Immature natural killer cell (primary cell): ENCODE data around the gene ABHD8. TPM values are rescaled to one million over a fixed set of nuclear protein-coding genes. Genes with fewer than 3 reads are reported as not detected.
A peak's percentile ranks its signal among the peaks of the same experiment; 100 is the strongest.

Experiments used
- DNase-seq, 3 donors: peaks; one replicate each; pipeline ENCODE4 v3.0.0; 2022; ENCODE audit warnings: mixed read lengths in 1 of 3
- H3K27ac Mint-ChIP-seq, 6 donors: one replicate each; pipeline ENCODE4 v1.8.0; 2020; ENCODE audit warnings: mixed read lengths in 6 of 6, mild to moderate bottlenecking in 5 of 6, inconsistent platforms in 4 of 6, moderate library complexity in 3 of 6
- H3K27me3 Mint-ChIP-seq, 3 donors: one replicate each; pipeline ENCODE4 v1.8.0; 2020 to 2021; ENCODE audit warnings: low read depth in 3 of 3, mild to moderate bottlenecking in 3 of 3, mixed read lengths in 3 of 3, moderate library complexity in 3 of 3, inconsistent platforms in 1 of 3
- H3K36me3 Mint-ChIP-seq, 3 donors: one replicate each; pipeline ENCODE4 v1.8.0; 2020; ENCODE audit warnings: mixed read lengths in 3 of 3, inconsistent platforms in 2 of 3, mild to moderate bottlenecking in 2 of 3
- H3K4me1 Mint-ChIP-seq, 2 donors: one replicate each; pipeline ENCODE4 v1.8.0; 2020; ENCODE audit warnings: inconsistent platforms in 2 of 2, mild to moderate bottlenecking in 2 of 2, mixed read lengths in 2 of 2, moderate library complexity in 1 of 2
- H3K4me3 Mint-ChIP-seq, 5 donors: one replicate each; pipeline ENCODE4 v1.8.0; 2020; ENCODE audit warnings: mild to moderate bottlenecking in 5 of 5, mixed read lengths in 5 of 5, inconsistent platforms in 3 of 5, moderate library complexity in 3 of 5
- H3K9me3 Mint-ChIP-seq, 6 donors: one replicate each; pipeline ENCODE4 v1.8.0; 2020; ENCODE audit warnings: mild to moderate bottlenecking in 6 of 6, mixed read lengths in 6 of 6, inconsistent platforms in 4 of 6, moderate library complexity in 3 of 6
- polyA plus RNA-seq, 3 donors: library from polyadenylated mRNA; unstranded; fragments of 300-500 nt; fragmentation: Illumina TruSeq; gene quantifications; one replicate each; pipeline ENCODE4 v1.2.3, GENCODE V29; 2021

The ABHD8 gene
- polyA plus RNA-seq, 3 donors from 2014 or later, result 7.5 to 10.3 (median 8.3) TPM

DNA sequence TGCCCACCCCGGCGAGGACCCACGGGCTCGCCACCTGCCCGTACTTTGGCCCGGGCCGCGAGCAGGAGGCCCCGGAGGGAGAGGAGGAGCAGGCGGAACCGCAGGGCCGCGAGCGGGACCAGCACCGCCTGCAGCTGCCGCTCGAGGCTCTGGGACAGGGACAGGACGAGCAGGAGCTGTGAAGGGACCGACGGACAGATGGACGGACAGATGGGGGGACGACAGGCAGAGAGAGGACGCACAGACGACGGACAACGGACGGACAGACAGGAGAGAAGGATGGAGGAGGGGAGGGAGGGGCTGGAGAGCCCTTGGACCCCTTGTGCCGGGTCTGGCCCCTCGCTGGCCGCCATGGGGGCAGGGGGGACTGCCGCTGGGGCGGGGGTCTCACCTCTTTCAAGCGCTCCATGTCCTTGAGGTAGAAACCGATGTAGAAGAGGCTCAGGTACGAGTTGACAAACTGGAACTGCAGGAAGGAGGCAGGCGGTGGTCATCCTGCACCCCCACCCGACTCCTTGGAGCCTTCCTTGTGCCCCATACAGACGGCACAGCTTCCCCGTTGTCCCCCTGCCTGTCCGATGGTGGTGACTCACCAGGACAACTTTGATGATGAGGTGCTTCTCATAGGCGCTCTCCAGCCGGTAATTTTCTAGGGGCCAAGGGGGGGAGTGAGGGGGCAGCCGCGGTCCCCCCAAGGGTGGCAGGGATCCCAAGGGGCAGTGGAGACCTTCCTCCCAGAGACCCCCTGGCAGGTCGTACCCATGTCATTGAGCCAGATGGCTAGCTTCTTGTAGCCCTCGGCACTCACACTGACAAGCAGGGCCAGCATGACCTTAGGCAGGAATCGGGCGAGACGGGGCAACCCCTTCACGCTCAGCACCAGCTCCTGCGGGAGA, 26.4 kb upstream of the ABHD8 start:
- Mint-ChIP-seq H3K4me3 (peak overlapping the region in 4 of 5 donors; percentile 25 to 64 (median 40)), H3K27ac (peak overlapping the region in 1 of 6 donors; percentile 39), H3K27me3 (peaks cover 0 to 7% (median 4%) of the 10 kb centered on the region in 3 donors), H3K9me3 (no peaks in the 10 kb centered on the region), H3K36me3 (peaks cover 0 to 3% (median 0%) of the 10 kb centered on the region in 3 donors), H3K4me1 (peaks cover 9 to 23% of the 10 kb centered on the region in 2 donors)
- DNase-seq, result no peak

DNA sequence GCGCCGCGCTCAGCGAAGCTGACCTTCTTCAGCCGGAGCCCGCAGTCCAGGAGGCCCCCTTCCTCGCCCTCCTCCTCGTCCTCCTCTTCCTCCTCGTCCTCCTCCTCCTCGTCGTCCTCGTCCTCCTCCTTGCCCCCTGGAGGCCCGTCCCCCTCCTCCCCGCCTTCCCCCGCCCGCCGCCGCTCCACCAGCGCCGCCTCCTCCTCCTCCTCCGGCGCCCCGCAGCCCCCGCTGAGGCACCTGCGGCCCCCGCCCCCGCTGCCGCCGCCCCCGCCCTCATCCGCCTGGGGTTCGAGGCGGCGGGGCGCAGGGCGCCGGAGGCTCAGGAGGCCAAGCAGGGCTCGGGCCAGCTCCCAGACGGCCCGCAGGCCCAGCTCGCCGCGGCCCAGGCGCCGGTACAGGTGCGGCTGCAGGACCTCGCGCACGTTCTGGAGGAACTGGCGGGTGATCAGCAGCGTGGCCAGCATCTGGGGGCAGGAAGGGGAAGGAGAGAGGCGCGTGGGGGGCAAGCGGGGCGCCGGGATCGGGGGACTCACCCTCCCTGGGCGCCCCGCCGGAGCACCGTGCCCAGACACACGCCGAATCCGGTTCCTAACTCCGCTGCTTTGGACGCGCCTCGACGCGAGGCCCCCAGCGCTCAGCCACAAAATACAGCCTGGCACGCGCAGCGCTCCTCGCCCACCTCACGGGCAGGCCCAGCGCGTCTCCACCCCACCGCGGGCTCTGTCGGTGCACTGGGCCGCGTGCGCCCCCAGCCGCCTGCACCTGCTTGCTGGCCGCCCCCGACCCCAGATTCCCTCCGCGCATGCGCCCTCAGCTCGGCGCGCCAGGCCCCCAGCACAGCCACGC, 25.5 kb upstream of the ABHD8 start:
- Mint-ChIP-seq H3K27ac (no peak overlapping the region), H3K4me1 (peaks cover 3 to 20% of the 10 kb centered on the region in 2 donors), H3K9me3 (no peaks in the 10 kb centered on the region), H3K36me3 (peaks cover 0 to 3% (median 0%) of the 10 kb centered on the region in 3 donors), H3K4me3 (peak overlapping the region; percentile 25 to 77 (median 52)), H3K27me3 (peaks cover 0 to 4% (median under 1%) of the 10 kb centered on the region in 3 donors)
- peak; percentile 20 to 39 (median 27) for DNase-seq

DNA sequence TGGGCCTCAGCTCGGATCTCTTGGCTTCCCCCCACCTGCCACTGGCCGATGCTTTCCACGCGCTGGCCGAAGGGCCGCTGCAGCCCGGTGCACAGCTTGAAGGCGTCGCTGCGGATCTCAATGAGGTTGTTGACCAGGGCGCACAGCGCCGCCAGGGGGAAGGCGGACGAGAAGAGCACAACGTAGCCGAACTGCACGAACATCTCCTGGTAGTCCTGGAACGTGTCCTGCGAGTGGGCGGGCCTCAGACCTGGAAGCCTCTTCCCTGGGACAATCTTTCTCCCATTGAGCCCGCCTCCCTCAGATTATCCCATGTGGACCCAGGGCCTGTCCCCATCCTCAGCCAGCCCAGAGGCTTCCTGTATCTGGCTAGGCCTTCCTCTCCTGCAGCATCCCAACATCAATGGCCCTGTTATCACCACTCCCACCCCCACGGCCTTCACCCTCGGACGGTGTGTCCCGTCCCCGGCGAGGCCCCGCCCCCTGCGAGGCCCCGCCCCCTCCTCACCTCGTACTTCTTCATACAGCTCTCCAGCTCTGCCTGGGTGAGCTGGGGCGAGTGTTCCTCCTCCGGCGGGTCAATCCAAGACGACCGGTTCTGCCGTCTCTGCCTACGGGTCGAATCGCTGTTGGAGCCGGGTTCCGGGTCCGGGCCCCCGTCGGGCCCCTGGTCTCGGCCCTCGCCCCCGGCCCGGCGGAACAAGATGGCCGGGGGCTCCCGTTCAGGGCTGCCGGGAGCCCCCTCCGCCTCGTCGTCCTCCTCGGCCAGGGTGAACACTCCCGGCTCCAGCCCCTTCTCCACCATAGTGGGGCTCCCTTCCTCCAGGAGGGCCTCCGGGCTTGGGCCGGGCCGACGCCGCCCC, 24.7 kb upstream of the ABHD8 start:
- peak overlapping the region; percentile 61 to 84 (median 77) for H3K4me3 Mint-ChIP-seq
- peaks cover 0 to 3% (median 0%) of the 10 kb centered on the region in 3 donors for H3K36me3 Mint-ChIP-seq
- peak; percentile 48 to 55 (median 52) for DNase-seq
- H3K4me1 Mint-ChIP-seq, result peaks cover 0 to 17% of the 10 kb centered on the region in 2 donors
- peaks cover 0 to 4% (median 0%) of the 10 kb centered on the region in 3 donors for H3K27me3 Mint-ChIP-seq
- H3K9me3 Mint-ChIP-seq, result no peaks in the 10 kb centered on the region
- peak overlapping the region in 4 of 6 donors; percentile 64 to 80 (median 70) for H3K27ac Mint-ChIP-seq

DNA sequence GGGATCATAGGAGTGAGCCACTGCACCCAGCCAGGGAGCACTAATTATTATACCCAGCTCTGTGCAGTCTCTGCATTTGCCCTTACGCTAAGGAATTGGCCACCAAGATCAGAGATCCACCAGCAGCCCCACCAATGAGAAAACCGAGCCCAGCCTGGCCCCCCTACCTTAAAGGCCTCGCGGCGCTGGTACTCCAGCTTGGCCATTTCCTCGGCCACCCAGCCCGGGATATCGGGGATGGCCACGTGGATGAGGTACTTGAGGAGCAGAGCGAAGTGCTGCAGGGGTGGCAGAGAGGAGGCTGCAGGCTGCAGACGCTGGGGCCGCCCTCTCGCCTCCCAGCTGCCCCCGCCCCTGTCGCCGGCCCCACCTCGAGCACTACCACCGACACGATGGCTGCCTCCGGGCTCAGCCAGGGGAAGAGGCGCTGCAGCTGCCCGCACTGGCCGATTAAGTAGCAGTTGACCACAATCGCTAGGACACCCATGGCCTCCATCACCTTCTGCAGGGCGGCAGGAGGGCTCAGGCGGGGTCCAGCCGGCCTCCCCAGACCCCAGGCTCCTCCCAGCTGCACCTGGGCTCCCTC, 23.9 kb upstream of the ABHD8 start:
- Mint-ChIP-seq H3K4me3 (peak overlapping the region in 2 of 5 donors; percentile 12 to 55), H3K4me1 (peaks cover 0 to 17% of the 10 kb centered on the region in 2 donors), H3K27ac (no peak overlapping the region), H3K36me3 (peaks cover 0 to 4% (median 0%) of the 10 kb centered on the region in 3 donors), H3K9me3 (no peaks in the 10 kb centered on the region), H3K27me3 (peaks cover 2 to 7% (median 2%) of the 10 kb centered on the region in 3 donors)
- DNase-seq, result no peak

DNA sequence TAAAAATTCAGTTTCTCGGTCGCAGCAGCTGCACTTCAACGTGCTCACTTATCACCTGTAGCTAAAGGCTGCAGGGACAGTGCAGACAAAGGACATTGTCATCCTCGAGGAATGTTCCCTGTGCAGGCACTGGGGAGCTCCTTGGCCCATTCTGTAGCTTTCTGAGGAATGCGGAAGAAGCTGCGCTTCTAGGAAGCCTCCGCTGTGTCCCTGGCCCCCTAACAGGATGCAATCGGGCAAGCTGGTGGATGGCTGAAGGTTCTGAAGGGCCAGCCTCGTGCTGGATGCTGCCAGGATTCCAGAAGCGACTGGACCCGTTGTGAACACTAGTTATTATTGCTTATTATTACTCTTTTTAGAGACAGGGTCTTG, 23.4 kb upstream of the ABHD8 start:
- Mint-ChIP-seq H3K27me3 (peaks cover 2 to 7% (median 2%) of the 10 kb centered on the region in 3 donors), H3K9me3 (no peaks in the 10 kb centered on the region), H3K4me1 (peaks cover 0 to 17% of the 10 kb centered on the region in 2 donors), H3K27ac (no peak overlapping the region), H3K36me3 (peaks cover 0 to 4% (median 0%) of the 10 kb centered on the region in 3 donors), H3K4me3 (peak overlapping the region in 2 of 5 donors; percentile 12 to 55)
- DNase-seq, result no peak

DNA sequence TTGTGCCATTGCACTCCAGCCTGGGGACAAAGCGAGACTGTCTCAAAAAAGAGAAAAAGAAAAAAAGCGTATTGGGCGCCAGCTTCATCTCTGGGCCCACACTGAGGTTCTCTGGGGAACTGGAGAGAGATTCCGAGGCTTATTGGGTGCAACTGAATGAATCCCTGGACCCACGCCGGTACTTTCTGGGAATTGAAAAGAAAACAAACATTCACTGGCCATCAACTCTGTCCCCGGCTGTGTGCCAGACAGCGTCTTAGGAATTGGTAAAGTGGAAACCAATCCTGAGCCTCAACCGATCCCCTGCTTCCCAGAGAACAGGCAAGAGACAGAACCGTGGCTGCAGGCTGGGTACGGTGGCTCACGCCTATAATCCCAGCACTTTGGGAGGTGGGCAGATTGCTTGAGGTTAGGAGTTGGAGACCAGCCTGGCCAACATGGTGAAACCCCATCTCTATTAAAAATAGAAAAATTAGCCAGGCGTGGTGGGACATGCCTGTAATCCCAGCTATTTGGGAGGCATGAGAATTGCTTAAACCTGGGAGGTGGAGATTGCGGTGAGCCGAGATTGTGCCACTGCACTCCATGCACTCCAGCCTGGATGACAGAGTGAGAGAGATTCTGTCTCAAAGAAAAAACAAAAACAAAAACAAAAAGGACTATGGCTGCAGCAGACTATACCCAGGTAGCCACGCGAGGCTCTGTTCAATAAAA, 22.8 kb upstream of the ABHD8 start:
- no peak overlapping the region for H3K4me3 Mint-ChIP-seq

DNA sequence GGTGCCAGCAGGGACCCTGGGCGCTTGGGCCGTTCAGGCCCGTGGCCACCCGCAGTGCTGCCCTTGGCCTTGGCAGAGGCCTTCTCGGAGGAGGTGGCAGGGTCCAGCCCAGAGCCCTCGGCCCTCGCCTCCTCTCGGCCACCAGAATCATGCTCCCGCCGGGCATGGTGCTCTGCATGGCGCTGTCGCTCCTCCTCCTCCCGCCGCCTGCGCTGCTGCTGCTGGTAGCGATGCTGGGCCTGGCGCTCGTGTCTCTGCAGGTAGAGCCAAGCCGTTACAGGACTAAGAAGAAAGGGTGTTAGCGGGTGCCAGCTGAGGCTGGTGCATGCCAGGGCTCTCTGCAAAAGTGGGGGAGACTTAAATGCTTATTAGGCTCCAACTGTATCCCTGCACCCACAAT, 21.9 kb upstream of the ABHD8 start:
- DNase-seq, result no peak
- Mint-ChIP-seq H3K36me3 (peaks cover 0 to 6% (median 1%) of the 10 kb centered on the region in 3 donors), H3K27ac (no peak overlapping the region), H3K4me3 (no peak overlapping the region), H3K27me3 (peaks cover 2 to 5% (median 2%) of the 10 kb centered on the region in 3 donors), H3K4me1 (peaks cover 0 to 12% of the 10 kb centered on the region in 2 donors), H3K9me3 (no peaks in the 10 kb centered on the region)

More for the DNA sequence above, 22.8 kb upstream of the ABHD8 start:
- H3K9me3 Mint-ChIP-seq, result no peaks in the 10 kb centered on the region
- H3K27me3 Mint-ChIP-seq, result peaks cover 2 to 5% (median 2%) of the 10 kb centered on the region in 3 donors
- H3K4me1 Mint-ChIP-seq, result peaks cover 0 to 17% of the 10 kb centered on the region in 2 donors
- no peak for DNase-seq
- H3K36me3 Mint-ChIP-seq, result peaks cover 0 to 4% (median 0%) of the 10 kb centered on the region in 3 donors
- no peak overlapping the region for H3K27ac Mint-ChIP-seq

DNA sequence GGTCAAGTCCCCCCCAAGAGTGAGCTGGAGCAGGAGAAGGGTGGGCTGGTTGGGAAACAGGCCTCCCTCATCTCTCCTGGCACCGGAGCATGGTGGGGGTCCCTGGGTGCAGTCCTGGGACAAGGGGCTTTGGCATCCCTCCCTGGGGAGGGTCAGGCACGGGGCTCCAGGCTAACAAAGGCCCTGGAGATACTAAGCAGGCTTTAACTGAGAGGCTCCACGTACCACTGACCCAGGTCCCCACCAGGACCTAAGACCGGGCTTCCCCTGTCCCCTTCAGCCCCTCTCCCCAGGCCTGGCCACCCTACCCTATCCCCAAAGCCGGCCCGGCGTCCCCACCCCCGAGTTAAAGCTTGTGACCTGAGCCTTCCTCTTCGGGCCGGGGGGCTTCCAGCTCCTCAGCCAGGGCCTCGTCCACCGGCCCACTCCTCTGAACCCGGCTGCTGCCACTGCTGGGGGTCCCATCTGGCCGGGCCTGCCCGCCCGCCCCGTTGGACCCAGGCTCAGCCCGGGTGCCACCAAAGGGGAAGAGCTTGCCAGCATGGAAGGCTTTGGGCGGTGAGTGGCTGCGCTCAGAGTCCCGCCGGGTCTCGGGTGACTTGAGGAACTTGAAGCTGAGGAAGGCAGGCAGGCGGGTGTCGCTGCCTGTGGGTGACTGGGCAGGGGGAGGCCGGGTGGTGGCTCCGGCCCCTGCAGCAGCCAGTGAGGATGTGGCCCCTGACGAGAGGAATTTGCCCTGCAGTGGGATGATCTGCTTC, 21.3 kb upstream of the ABHD8 start:
- DNase-seq, result no peak
- peaks cover 0 to 9% (median 4%) of the 10 kb centered on the region in 3 donors for H3K36me3 Mint-ChIP-seq
- H3K9me3 Mint-ChIP-seq, result no peaks in the 10 kb centered on the region
- H3K27me3 Mint-ChIP-seq, result peaks cover 2 to 7% (median 2%) of the 10 kb centered on the region in 3 donors
- H3K4me1 Mint-ChIP-seq, result peaks cover 0 to 9% of the 10 kb centered on the region in 2 donors
- H3K4me3 Mint-ChIP-seq, result no peak overlapping the region
- H3K27ac Mint-ChIP-seq, result no peak overlapping the region

DNA sequence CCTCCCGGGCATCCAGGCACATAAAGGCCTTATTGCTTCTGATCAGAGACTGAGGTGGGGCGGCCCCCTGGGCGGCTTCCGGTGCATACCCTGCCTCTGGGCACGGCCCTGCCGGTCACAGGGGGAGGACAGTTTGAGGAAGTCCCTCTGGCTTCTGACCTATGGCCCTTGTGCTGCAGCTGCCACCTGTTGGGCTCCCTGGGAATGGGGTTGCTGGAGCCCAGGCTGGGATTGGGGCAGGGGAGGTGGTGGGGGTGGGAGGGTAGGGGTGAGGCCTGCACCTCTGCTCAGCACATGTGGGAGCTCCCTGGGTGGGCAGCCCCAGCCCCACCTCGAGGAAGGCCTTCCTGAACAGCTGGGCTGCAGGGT, 20.7 kb upstream of the ABHD8 start:
- H3K4me3 Mint-ChIP-seq, result no peak overlapping the region
- H3K36me3 Mint-ChIP-seq, result peaks cover 0 to 13% (median 4%) of the 10 kb centered on the region in 3 donors
- peaks cover 2 to 7% (median 2%) of the 10 kb centered on the region in 3 donors for H3K27me3 Mint-ChIP-seq
- no peak overlapping the region for H3K27ac Mint-ChIP-seq
- H3K9me3 Mint-ChIP-seq, result no peaks in the 10 kb centered on the region
- peaks cover 0 to 8% of the 10 kb centered on the region in 2 donors for H3K4me1 Mint-ChIP-seq
- DNase-seq, result no peak

DNA sequence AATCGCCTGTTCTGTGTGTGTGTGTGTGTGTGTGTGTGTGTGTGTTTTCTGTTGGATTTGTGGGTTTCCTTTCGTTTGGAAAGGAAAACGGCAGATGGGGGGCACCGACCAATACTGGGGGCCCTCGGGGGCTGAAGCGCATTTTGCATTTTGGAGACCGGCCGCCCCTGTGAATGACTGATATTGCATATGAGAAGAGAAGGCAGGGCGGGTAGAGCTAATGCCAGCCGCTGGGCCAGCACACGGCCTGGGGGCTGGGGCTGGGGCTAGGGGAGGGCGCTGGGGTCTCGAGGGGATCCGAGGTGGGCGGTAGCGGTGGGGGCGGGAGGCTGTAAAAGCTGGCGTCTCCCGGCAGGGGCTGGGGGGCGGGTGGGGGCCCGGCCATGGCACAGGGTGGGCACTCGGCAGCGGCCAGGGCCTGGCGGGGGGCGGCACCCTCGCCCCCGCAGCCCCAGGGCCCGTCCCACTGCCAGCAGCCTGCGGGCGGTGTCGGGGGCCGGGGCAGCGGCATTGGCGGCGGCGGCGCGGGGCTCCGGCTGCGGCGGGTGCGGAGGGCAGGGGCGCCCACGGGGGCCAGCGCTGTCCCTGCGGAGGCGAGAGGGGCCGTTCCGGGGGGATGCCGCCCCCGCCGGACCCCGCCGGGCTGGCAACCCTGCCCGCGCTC, 20.2 kb upstream of the ABHD8 start:
- Mint-ChIP-seq H3K4me1 (peaks cover 0 to 7% of the 10 kb centered on the region in 2 donors), H3K27me3 (peaks cover 2 to 7% (median 2%) of the 10 kb centered on the region in 3 donors), H3K4me3 (no peak overlapping the region), H3K36me3 (peaks cover 0 to 13% (median 4%) of the 10 kb centered on the region in 3 donors), H3K27ac (no peak overlapping the region), H3K9me3 (no peaks in the 10 kb centered on the region)
- DNase-seq, result no peak

DNA sequence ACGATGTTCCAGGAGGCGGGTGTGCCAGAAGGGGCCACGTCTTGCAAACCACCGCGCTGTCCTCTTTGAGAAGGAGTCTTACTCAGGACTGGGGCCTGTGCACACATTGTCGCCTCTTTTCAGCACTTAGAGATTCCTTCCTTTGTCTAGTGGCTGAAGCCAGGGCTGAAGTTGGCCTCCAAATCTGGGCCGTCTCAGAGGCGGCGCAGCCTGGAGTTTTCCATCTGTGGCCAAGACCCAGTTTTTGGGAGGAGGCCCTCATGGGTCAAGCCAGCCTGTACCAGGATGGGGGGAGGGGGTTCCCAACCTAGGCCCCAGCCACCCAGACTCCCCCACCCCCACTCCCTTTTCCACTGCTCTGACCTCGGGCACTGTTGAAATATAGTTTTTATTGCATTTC, 19.6 kb upstream of the ABHD8 start:
- Mint-ChIP-seq H3K27me3 (peaks cover 2 to 7% (median 2%) of the 10 kb centered on the region in 3 donors), H3K4me3 (no peak overlapping the region), H3K4me1 (peaks cover 0 to 7% of the 10 kb centered on the region in 2 donors), H3K9me3 (no peaks in the 10 kb centered on the region), H3K36me3 (peaks cover 0 to 13% (median 4%) of the 10 kb centered on the region in 3 donors), H3K27ac (no peak overlapping the region)
- no peak for DNase-seq
